ENCODE data around the gene ABHD11.

DNA sequence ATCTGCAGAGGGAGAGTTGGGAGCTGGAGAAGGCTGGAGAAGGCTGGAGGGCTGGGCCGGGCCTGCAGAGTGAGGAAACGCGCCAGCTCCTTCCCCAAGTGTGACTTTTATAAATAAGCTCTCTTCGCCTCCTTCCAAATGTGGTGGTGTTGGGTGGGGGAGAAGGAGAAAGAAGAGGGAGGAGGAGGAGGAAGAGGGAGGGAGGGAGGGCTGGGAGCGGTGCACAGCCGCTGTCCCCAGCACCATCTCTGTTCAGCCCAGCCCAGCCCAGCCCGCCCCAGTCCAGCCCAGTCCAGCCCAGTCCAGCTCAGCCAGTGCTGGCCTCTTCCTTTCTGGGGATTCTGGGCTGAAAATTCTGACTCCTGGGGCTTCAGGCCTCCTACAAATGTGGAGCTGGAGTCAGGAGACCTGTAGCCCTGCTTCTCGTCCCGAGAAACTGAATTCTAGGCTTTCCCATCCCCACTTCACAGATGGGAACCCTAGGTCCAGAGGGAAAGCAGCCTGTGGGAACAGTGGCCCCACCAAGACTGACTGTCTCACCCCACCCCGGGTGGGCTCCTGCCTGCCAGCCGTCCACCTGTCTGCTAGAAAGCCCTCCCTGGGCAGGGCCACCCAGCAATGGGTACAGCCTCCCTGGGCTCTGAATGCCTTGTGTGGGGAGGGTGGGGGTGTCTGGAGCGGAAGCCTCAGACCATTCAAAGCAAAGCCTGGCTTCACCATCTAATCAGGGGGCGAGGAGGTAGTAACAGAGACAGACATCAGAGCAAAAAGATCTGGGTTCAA lies 21.4 kb downstream of the ABHD11 start:
- TF ChIP-seq EZH2 (IDR thresholded peaks at IDR 0.05; ENCODE audit: low read length, missing control alignments) = no peak
- TF ChIP-seq, protein P1, sequence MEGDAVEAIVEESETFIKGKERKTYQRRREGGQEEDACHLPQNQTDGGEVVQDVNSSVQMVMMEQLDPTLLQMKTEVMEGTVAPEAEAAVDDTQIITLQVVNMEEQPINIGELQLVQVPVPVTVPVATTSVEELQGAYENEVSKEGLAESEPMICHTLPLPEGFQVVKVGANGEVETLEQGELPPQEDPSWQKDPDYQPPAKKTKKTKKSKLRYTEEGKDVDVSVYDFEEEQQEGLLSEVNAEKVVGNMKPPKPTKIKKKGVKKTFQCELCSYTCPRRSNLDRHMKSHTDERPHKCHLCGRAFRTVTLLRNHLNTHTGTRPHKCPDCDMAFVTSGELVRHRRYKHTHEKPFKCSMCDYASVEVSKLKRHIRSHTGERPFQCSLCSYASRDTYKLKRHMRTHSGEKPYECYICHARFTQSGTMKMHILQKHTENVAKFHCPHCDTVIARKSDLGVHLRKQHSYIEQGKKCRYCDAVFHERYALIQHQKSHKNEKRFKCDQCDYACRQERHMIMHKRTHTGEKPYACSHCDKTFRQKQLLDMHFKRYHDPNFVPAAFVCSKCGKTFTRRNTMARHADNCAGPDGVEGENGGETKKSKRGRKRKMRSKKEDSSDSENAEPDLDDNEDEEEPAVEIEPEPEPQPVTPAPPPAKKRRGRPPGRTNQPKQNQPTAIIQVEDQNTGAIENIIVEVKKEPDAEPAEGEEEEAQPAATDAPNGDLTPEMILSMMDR (conservative IDR thresholded peaks at IDR 0.05 in 1 of 2, IDR thresholded peaks at IDR 0.05 in 1 of 2; ENCODE audit: low read depth in 1 of 2, low read length in 2 of 2) = no peak
